Astrocyte (in vitro differentiated cells and primary cell): Measurements from ENCODE around the gene FAM151A. TPM values are rescaled to one million over a fixed set of nuclear protein-coding genes. Genes with fewer than 3 reads are reported as not detected.
"Not testable (repeated sequence)": the region's sequence is repeated elsewhere in the genome, so short reads cannot be mapped to it uniquely, and the experiment has no call there.

Source experiments
- DNase-seq: peaks from one replicate; pipeline ENCODE4 v3.0.0-alpha.2; 2010; ENCODE audit warnings: low read depth
- FAIRE-seq: peaks from 2 replicates; lab custom pipeline; 2011; peaks lifted over from hg19 to GRCh38; lab: Jason Lieb, UNC
- H2AFZ ChIP-seq: 2 replicates; pipeline ENCODE4 v1.6.0; 2012; ENCODE audit warnings: low read depth, low read length, inconsistent platforms
- H3K27ac ChIP-seq: 2 replicates; pipeline ENCODE4 v1.5.1; 2011; ENCODE audit warnings: low read depth, low read length, inconsistent platforms
- H3K27me3 ChIP-seq: 2 replicates; pipeline ENCODE4 v1.6.0; 2011; ENCODE audit warnings: low read length, inconsistent platforms; ENCODE audit not compliant: insufficient read depth
- H3K36me3 ChIP-seq: 2 replicates; pipeline ENCODE4 v1.5.1; 2011; ENCODE audit warnings: low read length, inconsistent platforms; ENCODE audit not compliant: insufficient read depth
- H3K4me1 ChIP-seq: 2 replicates; pipeline ENCODE4 v1.5.1; 2011; ENCODE audit warnings: low read length, inconsistent platforms; ENCODE audit not compliant: insufficient read depth
- H3K4me2 ChIP-seq: 2 replicates; pipeline ENCODE4 v1.6.0; 2012; ENCODE audit warnings: low read length, inconsistent platforms
- H3K4me3 ChIP-seq: 2 replicates; pipeline ENCODE4 v1.5.1; 2011; ENCODE audit warnings: low read depth, mild to moderate bottlenecking, low read length, inconsistent platforms; ENCODE audit not compliant: insufficient read depth
- H3K79me2 ChIP-seq: 2 replicates; pipeline ENCODE4 v1.6.0; 2012; ENCODE audit warnings: mild to moderate bottlenecking, low read length, inconsistent platforms; ENCODE audit not compliant: insufficient read depth
- H3K9ac ChIP-seq: 2 replicates; pipeline ENCODE4 v1.6.0; 2012; ENCODE audit warnings: mild to moderate bottlenecking, low read length, inconsistent platforms
- H3K9me3 ChIP-seq: 2 replicates; pipeline ENCODE4 v1.5.1; 2012; ENCODE audit warnings: low read depth, mild to moderate bottlenecking, low read length, inconsistent platforms; ENCODE audit not compliant: insufficient read depth
- H4K20me1 ChIP-seq: 2 replicates; pipeline ENCODE4 v1.6.0; 2012; ENCODE audit warnings: low read length, inconsistent platforms; ENCODE audit not compliant: insufficient read depth
- H3K27ac Mint-ChIP-seq: one replicate; pipeline ENCODE4 v1.8.0; 2021; ENCODE audit warnings: mild to moderate bottlenecking, mixed read lengths; ENCODE audit not compliant: unreplicated experiment
- H3K27me3 Mint-ChIP-seq: one replicate; pipeline ENCODE4 v1.8.0; 2021; ENCODE audit warnings: low read depth, mixed read lengths; ENCODE audit not compliant: unreplicated experiment
- H3K36me3 Mint-ChIP-seq: one replicate; pipeline ENCODE4 v1.8.0; 2021; ENCODE audit warnings: low read depth, mixed read lengths; ENCODE audit not compliant: unreplicated experiment
- H3K4me1 Mint-ChIP-seq: one replicate; pipeline ENCODE4 v1.8.0; 2021; ENCODE audit warnings: low read depth, mixed read lengths; ENCODE audit not compliant: unreplicated experiment
- H3K4me3 Mint-ChIP-seq: one replicate; pipeline ENCODE4 v1.8.0; 2021; ENCODE audit warnings: mild to moderate bottlenecking, moderate library complexity, mixed read lengths; ENCODE audit not compliant: unreplicated experiment
- H3K9me3 Mint-ChIP-seq: one replicate; pipeline ENCODE4 v1.8.0; 2021; ENCODE audit warnings: mild to moderate bottlenecking, mixed read lengths; ENCODE audit not compliant: unreplicated experiment
- CTCF ChIP-seq: IDR thresholded peaks from 2 replicates; pipeline ENCODE4 v1.5.1; 2011; ENCODE audit warnings: low read depth, mild to moderate bottlenecking, inconsistent platforms, low read length, moderate library complexity; ENCODE audit not compliant: insufficient read depth
- EZH2 ChIP-seq: IDR thresholded peaks from 2 replicates; pipeline ENCODE4 v1.6.1; 2012; ENCODE audit warnings: mild to moderate bottlenecking, low read length, inconsistent platforms; ENCODE audit not compliant: insufficient read depth
- total RNA-seq: library from RNA; stranded (reverse); gene quantifications from 2 replicates; pipeline ENCODE4 v1.2.1, GENCODE V29; 2021

Gene FAM151A
- total RNA-seq, 1 donor from 2014 or later, result not detected

GRCh38 chr1:54640361-54640760, 17.0 kb upstream of the FAM151A start:
- Mint-ChIP-seq H3K9me3 (peaks cover 21% of the 10 kb centered on the region), H3K4me3 (no peak overlapping the region), H3K4me1 (no peaks in the 10 kb centered on the region), H3K27ac (no peak overlapping the region), H3K27me3 (peaks cover 22% of the 10 kb centered on the region), H3K36me3 (no peaks in the 10 kb centered on the region)
- H3K79me2 ChIP-seq, result no peaks in the 10 kb centered on the region
- peaks cover 7% of the 10 kb centered on the region for H3K9me3 ChIP-seq
- no peaks in the 10 kb centered on the region for H4K20me1 ChIP-seq
- FAIRE-seq, result no peak
- no peak for DNase-seq
- H2AFZ ChIP-seq, result no peak overlapping the region
- H3K4me2 ChIP-seq, result no peak overlapping the region
- H3K4me1 ChIP-seq, result no peaks in the 10 kb centered on the region
- no peak overlapping the region for H3K4me3 ChIP-seq
- H3K27ac ChIP-seq, result no peak overlapping the region
- no peaks in the 10 kb centered on the region for H3K36me3 ChIP-seq
- TF ChIP-seq EZH2 (no peak), CTCF (no peak)
- peaks cover 2% of the 10 kb centered on the region for H3K27me3 ChIP-seq
- H3K9ac ChIP-seq, result no peak overlapping the region

GRCh38 chr1:54636461-54637446, 13.4 kb upstream of the FAM151A start:
- not testable (repeated sequence) for DNase-seq, H3K79me2 ChIP-seq, H3K4me2 ChIP-seq, H3K27ac ChIP-seq, H3K27me3 ChIP-seq, H3K4me1 Mint-ChIP-seq, H4K20me1 ChIP-seq, H3K36me3 Mint-ChIP-seq, H3K4me3 Mint-ChIP-seq, H2AFZ ChIP-seq, H3K9me3 ChIP-seq, H3K4me1 ChIP-seq, FAIRE-seq, H3K4me3 ChIP-seq, H3K27ac Mint-ChIP-seq, H3K9ac ChIP-seq, H3K36me3 ChIP-seq, H3K9me3 Mint-ChIP-seq
- H3K27me3 Mint-ChIP-seq, result peaks cover 27% of the 10 kb centered on the region

- H2AFZ ChIP-seq, H4K20me1 ChIP-seq, DNase-seq, H3K27ac ChIP-seq, H3K27ac Mint-ChIP-seq, H3K79me2 ChIP-seq, H3K4me3 Mint-ChIP-seq, H3K4me3 ChIP-seq, H3K36me3 ChIP-seq, H3K9ac ChIP-seq, H3K27me3 ChIP-seq, H3K4me1 ChIP-seq, H3K9me3 ChIP-seq, H3K4me1 Mint-ChIP-seq, H3K36me3 Mint-ChIP-seq, FAIRE-seq, H3K4me2 ChIP-seq: not testable (repeated sequence)
- Mint-ChIP-seq H3K27me3 (peaks cover 27% of the 10 kb centered on the region), H3K9me3 (peaks cover 13% of the 10 kb centered on the region)
These were observed 12.5 kb upstream of the FAM151A start for GRCh38 chr1:54635804-54636203.
